Measurements from ENCODE around the gene RAPGEF3.

Gene RAPGEF3

GRCh38 chr12:47754881-47755280 is 3.8 kb downstream of the RAPGEF3 start:
- TF ChIP-seq, protein P1, sequence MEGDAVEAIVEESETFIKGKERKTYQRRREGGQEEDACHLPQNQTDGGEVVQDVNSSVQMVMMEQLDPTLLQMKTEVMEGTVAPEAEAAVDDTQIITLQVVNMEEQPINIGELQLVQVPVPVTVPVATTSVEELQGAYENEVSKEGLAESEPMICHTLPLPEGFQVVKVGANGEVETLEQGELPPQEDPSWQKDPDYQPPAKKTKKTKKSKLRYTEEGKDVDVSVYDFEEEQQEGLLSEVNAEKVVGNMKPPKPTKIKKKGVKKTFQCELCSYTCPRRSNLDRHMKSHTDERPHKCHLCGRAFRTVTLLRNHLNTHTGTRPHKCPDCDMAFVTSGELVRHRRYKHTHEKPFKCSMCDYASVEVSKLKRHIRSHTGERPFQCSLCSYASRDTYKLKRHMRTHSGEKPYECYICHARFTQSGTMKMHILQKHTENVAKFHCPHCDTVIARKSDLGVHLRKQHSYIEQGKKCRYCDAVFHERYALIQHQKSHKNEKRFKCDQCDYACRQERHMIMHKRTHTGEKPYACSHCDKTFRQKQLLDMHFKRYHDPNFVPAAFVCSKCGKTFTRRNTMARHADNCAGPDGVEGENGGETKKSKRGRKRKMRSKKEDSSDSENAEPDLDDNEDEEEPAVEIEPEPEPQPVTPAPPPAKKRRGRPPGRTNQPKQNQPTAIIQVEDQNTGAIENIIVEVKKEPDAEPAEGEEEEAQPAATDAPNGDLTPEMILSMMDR (IDR thresholded peaks at IDR 0.05; ENCODE audit: low read depth, low read length, missing control alignments) = no peak
- no peak for DNase-seq (ENCODE audit: low read depth)
- in situ Hi-C loops (cut with HindIII; ENCODE audit: low sequenced_read_pairs) = no loop called here
- no peak overlapping the region for H3K4me3 ChIP-seq (ENCODE audit: low read depth, low read length)

GRCh38 chr12:47754126-47754525 is 4.6 kb downstream of the RAPGEF3 start:
- in situ Hi-C loops (cut with HindIII; ENCODE audit: low sequenced_read_pairs) = no loop called here
- no peak for DNase-seq (ENCODE audit: low read depth)
- TF ChIP-seq, protein P1 (IDR thresholded peaks at IDR 0.05; ENCODE audit: low read depth, low read length, missing control alignments) = no peak

DNA sequence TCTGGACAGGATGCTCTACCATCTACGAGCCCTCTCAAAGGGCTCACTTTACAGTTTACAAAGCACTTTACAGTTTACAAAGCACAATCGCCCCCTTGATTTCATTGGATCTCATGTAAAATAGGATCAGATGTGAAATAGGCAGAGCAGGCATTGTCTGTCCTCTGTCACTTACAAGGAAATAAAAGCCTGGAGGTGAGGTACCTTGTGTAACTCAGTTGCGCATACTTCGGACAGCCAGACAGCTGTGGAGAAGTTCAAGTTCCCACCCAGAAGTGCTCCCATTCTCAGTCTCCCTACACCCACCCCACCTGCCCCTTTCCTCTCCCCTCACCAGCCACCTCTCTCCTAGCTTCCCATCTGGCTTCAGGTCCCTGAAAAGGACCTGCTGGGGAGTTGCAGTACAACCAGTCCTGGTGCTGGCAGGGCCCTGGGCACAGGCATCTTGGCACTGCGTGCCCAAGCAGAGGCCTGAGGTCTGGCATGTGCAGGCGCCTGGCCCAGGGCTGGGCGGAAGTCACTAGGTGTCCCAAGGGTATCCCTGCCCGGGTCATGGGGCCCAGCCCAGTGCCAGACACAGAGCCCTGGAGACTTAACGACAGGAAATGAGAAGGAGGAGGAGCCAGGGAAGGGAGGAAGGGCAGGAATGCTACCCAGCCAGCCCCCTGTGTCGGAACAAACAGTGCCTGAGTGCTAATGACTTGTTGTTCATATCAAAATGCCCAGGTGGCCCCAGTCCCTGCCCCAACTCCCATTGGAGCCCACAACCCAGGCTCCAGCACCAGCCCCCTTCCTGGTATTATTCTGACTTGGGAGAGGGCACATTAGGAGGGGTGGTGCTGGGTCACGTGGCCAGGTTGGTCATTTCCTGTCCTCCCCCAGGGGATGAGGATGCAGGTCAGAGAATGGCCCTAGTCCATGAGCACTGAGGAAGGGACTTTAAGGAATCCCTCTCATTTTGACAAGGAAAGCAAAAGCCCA is 5.4 kb downstream of the RAPGEF3 start:
- TF ChIP-seq, protein P1 (IDR thresholded peaks at IDR 0.05; ENCODE audit: low read depth, low read length, missing control alignments) = no peak
- in situ Hi-C loops (cut with HindIII; ENCODE audit: low sequenced_read_pairs) = no loop called here
- no peak overlapping the region for H3K4me3 ChIP-seq (ENCODE audit: low read depth, low read length)
- DNase-seq (ENCODE audit: low read depth) = no peak

More at GRCh38 chr12:47754126-47754525, 4.6 kb downstream of the RAPGEF3 start:
- no peak overlapping the region for H3K4me3 ChIP-seq (ENCODE audit: low read depth, low read length)

GRCh38 chr12:47752552-47752951 is 6.1 kb downstream of the RAPGEF3 start:
- TF ChIP-seq, protein P1 (IDR thresholded peaks at IDR 0.05; ENCODE audit: low read depth, low read length, missing control alignments) = no peak
- in situ Hi-C loops (cut with HindIII; ENCODE audit: low sequenced_read_pairs) = no loop called here
- DNase-seq (ENCODE audit: low read depth) = no peak
- H3K4me3 ChIP-seq (ENCODE audit: low read depth, low read length) = no peak overlapping the region

DNA sequence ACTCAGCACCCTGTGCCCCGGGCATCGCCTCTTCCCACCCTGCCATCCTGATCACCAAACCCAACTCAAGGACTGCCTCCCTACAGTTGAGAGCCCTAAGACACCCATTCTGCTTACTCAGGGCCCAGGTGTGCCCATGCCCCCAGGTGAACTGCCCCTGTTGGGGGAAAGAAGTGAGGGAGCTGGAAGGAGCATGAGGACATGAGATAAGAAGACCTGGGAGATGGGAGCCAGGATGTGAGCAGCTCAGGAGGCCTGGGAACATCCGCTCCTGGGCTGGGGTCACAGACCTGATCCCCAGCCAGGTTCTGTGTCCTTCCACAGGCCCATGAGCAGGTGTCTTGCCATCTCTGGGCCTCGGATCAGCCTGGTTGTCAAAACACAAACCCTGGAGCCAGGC is 6.6 kb downstream of the RAPGEF3 start:
- no peak for DNase-seq (ENCODE audit: low read depth)
- in situ Hi-C loops (cut with HindIII; ENCODE audit: low sequenced_read_pairs) = no loop called here
- no peak overlapping the region for H3K4me3 ChIP-seq (ENCODE audit: low read depth, low read length)
- TF ChIP-seq, protein P1 (IDR thresholded peaks at IDR 0.05; ENCODE audit: low read depth, low read length, missing control alignments) = no peak

DNA sequence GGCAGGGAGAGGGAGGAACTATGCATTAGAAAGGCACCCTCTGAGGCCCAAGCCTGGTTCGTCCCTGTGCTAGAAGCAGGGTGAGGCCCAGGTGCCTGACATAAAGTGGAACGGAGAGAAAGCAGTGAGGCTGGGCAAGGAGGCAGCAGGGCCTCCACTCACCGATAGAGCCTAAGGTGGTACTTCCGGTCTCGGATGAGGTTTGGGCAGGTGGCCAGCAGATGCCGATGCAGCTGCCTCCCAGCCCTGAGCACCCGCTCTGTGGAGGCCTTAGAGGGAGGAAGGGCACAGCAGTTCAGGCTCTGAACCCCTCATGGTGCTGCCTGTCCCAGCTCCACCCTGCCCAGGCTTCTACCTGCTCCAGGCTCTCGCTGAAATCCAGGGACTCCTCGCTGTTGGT is 7.1 kb downstream of the RAPGEF3 start:
- TF ChIP-seq, protein P1 (IDR thresholded peaks at IDR 0.05; ENCODE audit: low read depth, low read length, missing control alignments) = no peak
- DNase-seq (ENCODE audit: low read depth) = no peak
- in situ Hi-C loops (cut with HindIII; ENCODE audit: low sequenced_read_pairs) = no loop called here
- no peak overlapping the region for H3K4me3 ChIP-seq (ENCODE audit: low read depth, low read length)

Measured in astrocyte of the cerebellum (primary cell).